ENCODE results near the gene TDRD1. TPM values are rescaled to one million over a fixed set of nuclear protein-coding genes. Genes with fewer than 3 reads are reported as not detected.
A peak's percentile ranks its signal among the peaks of the same experiment; 100 is the strongest.

The TDRD1 gene
- total RNA-seq, 1 donor from 2014 or later: 2.7 TPM

DNA sequence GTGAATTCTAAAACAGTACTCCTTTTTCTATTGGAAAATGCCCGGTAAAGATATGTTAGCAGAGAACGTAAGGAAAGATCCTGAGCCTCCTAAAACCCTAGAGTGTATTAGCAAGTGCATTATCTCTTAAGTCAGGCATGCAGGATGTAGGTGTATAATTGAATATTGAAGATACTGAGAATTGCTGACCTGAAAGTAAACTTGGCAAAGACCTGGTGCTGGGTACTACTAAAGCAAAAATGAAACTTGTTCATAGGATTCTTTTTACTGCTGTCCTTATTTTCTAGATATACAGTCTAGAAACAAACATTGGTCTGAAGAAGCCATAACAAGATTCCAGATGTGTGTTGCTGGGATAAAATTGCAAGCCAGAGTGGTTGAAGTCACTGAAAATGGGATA is 41.1 kb downstream of the TDRD1 start:
- intact Hi-C loops (cut with micrococcal nuclease): no loop called here
- DNase-seq: no peak
- no peak for ATAC-seq

DNA sequence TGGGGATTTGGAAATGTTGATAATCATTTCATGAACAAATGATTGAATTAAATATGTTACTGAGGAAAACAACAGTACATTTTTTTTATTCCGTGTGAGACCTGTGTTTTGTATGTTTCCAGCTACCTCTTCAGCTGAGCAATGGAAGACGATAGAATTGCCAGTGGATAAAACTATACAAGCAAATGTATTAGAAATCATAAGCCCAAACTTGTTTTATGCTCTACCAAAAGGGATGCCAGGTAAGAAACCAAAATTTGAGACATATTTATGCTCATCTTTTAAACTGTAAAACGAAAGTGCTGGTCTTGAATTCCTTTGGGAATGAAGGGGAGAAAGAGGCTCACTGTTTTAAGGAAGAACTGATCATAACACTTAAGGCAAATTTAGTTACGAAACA is 42.1 kb downstream of the TDRD1 start:
- ATAC-seq (no peak), DNase-seq (no peak)
- intact Hi-C loops (cut with micrococcal nuclease): no loop called here

DNA sequence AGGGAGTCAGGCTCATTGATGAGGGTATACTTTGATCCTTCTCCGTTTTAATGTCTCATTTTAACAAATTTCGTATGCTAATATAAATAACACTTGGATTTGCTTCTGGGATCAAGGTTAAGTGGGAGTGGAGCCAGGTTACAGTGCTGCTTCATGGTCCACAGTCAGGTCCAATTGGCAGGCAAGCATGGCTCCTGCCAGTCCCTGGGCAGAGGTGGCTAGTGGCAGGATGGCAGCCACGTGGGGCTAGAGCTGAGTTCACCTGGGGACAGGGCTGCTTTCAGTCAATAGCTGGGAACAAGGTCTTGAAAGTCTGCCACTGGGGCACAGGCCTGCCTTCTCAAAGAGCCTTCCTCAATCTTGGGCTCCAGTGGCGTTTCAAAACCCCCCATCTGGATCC is 43.9 kb downstream of the TDRD1 start:
- intact Hi-C loops (cut with micrococcal nuclease): no loop called here
- DNase-seq (peak; percentile 77), ATAC-seq (peak; percentile 100)

DNA sequence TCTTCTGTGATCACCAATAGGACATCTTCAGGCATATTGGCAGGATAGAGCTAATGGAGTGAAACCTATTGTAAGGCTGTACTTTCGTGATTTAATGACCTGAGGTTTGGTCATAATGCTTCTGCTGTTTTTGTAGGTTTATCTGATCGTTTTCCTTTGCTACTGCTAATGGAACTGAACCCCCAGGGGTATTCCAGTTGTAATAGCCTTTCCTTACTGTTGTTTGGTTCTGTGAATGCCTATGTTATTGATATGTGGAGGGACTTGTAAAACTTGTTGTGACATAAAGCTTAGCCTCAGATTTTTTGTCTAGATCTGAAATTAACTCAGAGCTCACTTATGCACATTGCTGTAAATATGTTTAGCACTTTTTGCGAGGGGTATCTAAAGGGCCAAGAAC is 49.0 kb downstream of the TDRD1 start:
- intact Hi-C loops (cut with micrococcal nuclease): no loop called here
- DNase-seq (no peak), ATAC-seq (no peak)

DNA sequence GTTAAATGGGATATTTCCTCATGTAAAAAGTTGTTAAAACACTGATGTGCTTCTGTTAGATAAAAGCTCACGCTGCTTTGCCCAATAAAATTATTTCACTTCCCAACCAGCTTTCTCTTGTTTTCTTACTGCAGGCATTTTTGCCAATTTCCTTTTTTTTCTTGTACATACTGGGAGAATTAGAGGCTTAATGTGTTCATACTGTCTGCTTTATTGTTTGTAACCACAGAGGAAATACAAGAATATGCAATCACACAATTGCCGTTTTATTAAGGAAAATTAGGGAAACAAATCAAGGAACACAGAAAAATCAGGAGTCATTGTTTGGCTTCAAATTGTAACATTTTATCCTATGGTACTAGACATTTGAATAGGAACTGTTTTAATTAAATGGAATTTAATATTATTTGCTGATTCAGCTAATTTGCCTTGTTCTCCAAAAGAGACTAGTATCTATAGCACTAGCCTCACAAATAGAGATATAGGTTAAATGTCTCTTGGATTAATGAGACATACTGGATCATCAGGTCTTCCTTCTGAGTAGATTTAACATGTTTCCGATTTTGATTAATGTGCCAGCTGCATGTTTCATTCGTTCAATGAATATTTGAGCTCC is 53.5 kb downstream of the TDRD1 start:
- ATAC-seq (no peak), DNase-seq (no peak)
- intact Hi-C loops (cut with micrococcal nuclease): no loop called here

DNA sequence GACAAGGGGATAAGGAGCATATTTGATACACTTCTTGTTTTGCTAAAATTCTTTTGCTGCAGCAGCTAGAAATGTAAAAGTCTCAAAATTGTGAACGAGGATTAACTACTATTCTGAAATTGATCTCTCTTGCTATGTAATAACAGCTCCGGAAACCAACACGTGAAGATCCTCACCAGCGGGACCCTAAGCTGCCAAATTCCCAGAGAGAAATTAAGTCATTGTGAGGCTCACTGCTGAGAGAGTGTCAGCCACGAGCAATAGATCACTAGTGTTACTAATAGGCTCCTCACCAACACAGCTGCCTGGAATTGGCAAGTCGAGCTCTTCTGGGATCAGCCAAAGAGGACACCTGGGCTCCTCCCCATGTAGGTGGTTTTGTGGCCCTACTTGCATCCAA is 54.3 kb downstream of the TDRD1 start:
- ATAC-seq: peak; percentile 31
- intact Hi-C loops (cut with micrococcal nuclease): no loop called here
- no peak for DNase-seq

DNA sequence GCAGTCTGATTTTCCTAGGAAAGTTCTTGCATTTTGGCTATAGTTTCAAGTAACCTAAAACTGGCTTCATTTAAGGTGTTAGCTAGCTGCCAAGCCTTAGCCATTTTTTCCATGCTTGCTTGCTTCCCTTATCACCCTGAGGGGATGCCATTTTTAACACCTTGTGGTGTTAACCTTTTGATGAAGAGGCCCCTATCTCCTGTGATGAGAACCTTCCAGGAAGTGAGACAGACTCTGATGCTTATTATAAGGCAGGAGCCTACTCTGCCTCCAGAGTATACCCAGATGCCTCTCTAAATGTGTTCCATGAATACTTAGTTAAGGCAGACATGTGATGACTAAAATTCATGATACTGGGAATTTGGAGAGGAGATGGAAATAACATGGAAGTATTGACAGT is 55.0 kb downstream of the TDRD1 start:
- peak; percentile 90 for ATAC-seq
- no peak for DNase-seq
- intact Hi-C loops (cut with micrococcal nuclease): no loop called here

DNA sequence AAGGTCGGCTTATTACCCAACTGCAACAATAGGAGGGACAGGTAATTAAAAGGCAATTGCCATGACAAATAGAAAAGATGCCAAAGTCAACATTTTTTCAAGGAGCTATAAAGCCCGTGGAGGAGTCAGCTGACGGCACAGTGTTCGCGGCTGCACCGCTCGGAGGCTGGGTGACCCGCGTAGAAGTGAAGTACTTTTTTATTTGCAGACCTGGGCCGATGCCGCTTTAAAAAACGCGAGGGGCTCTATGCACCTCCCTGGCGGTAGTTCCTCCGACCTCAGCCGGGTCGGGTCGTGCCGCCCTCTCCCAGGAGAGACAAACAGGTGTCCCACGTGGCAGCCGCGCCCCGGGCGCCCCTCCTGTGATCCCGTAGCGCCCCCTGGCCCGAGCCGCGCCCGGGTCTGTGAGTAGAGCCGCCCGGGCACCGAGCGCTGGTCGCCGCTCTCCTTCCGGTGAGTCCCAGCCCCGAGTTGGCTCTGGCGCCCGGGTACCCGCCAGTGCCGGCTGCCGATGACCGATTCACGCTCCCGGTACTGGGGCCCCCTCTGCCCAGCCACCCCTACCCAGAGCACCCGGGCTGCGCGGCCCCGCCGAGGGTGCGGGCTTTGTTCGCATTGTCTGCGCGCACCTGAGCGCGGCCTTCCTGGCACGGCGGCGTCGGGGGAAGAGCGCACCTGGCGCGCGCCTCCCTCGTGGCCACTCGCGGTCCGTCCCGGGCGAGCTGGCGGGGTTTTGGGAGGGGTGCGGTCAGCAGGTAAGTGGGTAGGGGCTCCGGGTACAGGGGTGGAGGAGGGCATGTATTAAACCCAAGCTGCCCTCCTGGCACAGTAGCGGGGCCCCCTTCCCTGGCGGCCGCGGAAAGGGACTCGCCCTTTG is 60.2 kb downstream of the TDRD1 start, which contains the start of gene VWA2:
Gene VWA2, plus strand, starts transcription at position 138 of the 877 bp plus-strand sequence. CDS start 9,460 bp downstream, outside the sequence.
- intact Hi-C loops (cut with micrococcal nuclease): no loop called here
- ATAC-seq: peak; percentile 87
- peak; percentile 67 for DNase-seq

DNA sequence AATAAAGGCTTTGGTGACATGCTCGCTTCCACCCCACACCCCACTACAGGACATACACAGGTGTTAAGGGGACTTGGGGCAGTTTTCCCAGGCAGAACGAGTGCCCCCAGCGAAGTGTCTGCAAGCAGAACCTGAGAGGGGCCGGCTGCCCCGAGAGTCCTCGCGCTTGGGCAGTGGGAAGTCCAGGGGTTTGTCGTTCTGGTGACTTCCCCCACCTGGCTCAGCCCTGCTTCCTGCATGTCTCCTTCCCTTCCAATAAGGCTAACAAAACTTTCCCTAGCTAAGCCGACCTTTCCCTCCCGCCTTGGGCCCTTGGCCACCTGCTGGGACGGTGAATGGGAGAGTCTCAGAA is 60.8 kb downstream of the TDRD1 start:
- ATAC-seq (no peak), DNase-seq (no peak)
- intact Hi-C loops (cut with micrococcal nuclease): no loop called here

DNA sequence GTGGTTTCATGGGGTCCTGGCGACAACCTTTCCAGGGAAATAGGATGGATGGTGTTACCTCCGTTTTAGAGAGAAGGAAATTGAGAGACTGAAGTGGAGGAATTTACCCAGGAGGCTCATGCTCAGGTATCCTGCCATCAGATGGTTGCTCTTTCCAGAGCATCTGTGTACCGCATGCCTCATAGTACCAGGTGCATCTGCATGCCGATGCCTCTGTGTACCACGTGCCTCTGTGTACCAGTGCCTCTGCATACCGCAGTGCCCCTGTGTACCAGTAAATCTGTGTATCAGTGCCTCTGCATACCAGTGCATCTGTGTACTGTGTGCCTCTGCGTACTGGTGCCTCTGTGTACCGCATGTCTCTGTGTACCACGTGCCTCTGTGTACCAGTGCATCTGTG is 63.1 kb downstream of the TDRD1 start:
- intact Hi-C loops (cut with micrococcal nuclease): no loop called here
- DNase-seq (no peak), ATAC-seq (no peak)

DNA sequence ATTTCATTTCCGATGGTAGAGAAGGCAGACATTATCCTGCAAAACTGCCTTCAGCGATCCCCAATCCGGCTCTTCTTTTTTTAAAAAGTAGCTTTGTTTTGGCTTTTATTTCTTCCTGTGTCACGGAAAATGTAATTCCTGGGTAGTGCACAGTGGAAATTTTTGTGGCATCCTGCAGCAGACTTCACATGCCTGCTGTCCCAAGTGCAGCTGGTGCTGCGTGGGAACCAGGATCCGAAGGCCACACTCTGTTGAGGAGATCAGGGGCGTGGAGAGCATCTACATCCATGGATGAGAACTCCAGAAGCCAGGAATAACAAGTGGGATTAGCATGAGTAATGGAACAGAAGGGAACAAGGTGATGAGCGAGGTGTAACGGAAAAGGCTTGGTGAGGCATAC is 64.5 kb downstream of the TDRD1 start:
- no peak for ATAC-seq
- DNase-seq: no peak
- intact Hi-C loops (cut with micrococcal nuclease): no loop called here

DNA sequence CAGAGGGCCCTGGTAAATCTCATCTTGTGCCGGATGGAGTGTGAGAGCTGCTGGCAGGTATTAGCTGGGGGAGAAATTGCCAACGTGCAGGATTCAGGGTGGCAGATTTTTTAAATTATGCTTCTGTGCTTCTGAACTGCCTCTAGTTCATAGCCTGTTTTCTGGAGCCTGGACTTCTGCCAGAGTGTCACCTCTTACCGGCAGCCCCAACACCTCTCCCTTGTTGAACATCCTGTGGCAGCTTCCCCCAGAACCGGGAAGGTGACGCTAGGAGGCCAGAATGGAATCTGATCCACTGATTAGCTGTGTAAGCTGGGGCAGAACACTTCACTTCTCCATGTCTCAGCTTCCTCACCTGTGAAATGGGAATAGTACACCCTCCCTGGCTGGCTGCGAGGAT is 65.0 kb downstream of the TDRD1 start:
- DNase-seq (no peak), ATAC-seq (no peak)
- intact Hi-C loops (cut with micrococcal nuclease): no loop called here

DNA sequence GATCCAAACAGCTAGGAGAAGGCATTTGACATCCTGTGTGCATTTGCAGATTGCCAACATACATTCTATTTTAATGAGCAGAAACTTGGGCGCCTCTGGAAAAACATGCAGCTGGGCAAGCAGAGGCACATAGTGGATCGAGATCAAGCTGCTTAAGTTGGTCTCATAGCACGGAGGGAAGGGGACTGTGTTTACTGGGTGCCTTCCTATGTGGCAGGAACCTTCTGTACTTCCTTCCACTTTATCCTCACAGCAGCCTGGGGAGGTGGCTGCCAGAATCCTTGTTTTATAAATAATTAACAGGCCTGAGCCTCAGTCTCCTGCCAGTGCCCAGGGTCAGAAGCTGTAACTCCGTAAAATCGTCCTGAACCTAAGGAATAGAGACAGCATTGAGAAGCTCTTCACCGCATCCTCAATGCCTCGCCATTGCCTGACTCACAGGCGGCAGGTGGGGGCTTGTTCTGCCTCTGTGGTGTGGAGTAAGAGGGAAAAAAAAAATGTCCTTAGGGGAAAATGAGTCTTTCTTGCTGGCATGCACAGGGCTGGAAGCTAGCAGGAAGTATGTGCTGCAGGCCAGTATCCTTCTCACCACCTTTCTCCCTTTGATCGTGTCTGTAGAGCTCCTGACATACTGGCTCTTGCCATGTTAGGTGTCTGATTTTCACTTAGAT is 66.1 kb downstream of the TDRD1 start:
- no peak for DNase-seq
- intact Hi-C loops (cut with micrococcal nuclease): no loop called here
- no peak for ATAC-seq

DNA sequence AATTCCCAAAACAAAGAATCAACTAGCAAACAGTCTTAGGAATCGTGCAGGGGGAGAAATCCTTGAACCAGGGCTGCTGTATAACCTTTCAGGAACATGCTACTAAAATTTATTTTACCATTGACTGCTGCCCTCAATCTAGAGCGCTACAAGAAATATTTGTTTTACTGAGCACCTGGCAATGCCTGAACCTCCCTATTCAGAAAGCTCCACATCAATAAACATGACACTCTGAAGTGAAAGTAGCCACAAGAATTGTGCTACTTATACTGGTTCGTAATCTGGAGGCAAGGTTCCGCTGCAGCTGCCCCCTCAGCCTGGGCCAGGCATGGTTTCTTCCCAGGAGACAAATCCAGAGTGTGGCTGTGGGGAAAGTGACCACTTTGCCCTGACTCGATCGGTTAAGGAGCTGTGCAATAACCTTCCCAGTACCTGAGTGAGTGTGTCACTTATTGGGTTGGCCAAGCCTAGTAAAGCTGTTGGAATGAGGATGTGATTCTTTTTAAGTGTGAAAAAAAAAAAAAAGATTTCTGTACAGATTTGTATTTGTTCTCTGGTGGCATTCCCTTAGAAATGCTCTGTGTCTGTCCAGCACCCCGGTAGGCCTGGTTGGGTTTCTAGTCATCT is 67.6 kb downstream of the TDRD1 start:
- no peak for ATAC-seq
- intact Hi-C loops (cut with micrococcal nuclease): no loop called here
- no peak for DNase-seq

DNA sequence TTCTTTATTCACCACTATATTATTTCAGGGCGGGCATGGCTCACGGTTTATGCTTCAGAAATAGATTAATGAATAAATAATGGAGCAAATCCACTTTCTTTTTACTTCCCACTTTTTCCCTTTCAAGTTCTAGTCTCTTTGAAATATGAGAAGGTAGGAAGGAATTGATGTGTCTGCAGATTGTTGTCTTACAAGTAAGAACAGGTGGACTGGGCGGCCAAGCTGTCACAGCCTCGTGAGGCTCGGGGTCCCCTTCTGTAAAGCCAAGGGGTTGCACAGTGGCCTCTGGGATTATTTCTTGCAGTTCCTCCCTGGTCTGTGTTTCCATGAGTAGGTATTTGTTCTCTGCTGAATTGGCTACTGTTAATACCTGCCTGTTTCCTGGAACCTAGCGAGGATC is 71.1 kb downstream of the TDRD1 start:
- intact Hi-C loops (cut with micrococcal nuclease): no loop called here
- ATAC-seq (no peak), DNase-seq (no peak)

DNA sequence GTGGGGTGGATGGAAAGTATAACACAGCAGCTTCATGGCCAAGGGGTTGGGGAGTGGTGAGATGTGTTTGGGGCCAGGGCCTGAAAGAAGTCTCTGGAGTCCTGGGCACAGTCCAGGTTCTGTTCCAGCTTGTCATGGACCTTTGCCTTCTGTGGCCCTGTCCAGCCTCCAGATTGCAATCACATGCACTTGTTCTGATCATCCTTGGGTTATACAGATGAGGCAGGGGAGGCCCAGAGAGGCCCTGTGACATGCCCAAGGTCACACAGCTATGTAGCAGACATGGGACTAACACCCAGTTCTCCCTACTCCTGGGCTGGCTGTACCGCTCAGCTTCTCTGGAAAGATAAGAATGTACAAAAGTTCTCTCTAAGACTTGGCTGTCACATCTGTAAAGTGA is 71.6 kb downstream of the TDRD1 start:
- intact Hi-C loops (cut with micrococcal nuclease): no loop called here
- ATAC-seq (no peak), DNase-seq (no peak)

DNA sequence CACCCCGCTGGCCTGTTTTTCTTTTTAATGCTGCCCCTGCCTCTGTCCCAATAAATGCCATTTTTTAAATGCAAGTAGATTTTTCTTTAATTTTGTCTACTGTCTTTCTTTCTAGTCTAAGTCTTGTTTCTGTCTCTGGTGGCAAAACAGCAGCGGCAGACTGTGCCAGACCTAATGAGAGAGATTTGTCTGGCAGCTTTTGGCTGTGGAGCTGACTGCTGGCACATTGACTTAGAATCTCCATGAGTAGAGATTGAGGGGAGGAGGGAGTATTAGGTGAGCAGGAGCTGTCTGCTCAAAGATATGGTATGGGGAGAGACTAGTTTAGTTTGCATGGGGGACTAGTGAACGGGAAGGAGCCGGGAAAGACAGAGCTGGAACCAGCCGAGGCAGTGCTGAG is 72.9 kb downstream of the TDRD1 start:
- peak; percentile 77 for ATAC-seq
- intact Hi-C loops (cut with micrococcal nuclease): no loop called here

DNA sequence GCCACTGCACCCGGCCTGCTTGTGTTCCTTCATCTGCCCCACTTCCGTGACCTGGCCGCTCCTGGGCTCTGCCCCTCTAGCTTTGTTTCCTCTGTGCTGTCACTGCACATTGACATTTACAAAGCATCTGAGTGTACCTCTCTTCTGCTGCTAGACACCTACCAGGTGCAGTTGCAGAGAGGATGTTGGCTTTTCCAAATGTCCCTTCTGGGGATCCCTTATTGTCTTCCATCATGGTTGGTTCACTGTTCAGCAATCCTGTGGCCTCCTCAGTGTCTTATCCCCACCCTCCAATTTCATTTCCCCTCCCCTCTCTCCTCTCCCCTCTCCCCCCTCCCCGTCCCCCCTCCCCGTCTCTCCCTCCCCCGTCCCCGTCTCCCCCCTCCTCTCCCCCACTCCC is 73.7 kb downstream of the TDRD1 start:
- intact Hi-C loops (cut with micrococcal nuclease): no loop called here
- no peak for DNase-seq
- no peak for ATAC-seq

More for the DNA sequence above, 72.9 kb downstream of the TDRD1 start:
- no peak for DNase-seq

DNA sequence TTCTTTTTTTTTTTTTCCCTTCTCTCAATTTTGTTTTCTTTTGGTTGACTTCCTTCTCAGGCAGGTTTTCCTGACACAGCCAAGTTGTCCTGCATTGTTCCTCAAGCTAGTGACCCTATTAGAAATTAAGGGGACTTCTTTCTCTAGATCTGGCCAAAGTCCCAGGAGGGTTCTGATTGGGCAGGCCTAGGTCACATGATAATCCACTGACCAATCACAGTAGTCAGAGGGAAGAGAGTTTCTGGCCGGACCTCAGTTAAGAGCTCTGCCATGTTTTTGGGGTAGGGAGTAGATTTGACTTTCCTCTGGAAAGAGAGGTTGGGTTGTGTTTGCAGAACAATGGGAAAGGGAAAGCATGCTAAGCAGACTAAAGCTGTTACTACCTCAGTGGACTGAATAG is 76.1 kb downstream of the TDRD1 start:
- ATAC-seq (no peak), DNase-seq (no peak)
- intact Hi-C loops (cut with micrococcal nuclease): no loop called here
